HEK293 (cell line): ENCODE data around the gene CCDC112.

Experiments
- CTCF ChIA-PET: fragments of 350-600 bp; formaldehyde crosslinking; extraction: SDS; loops from one replicate; lab custom pipeline; 2021; ENCODE audit warnings: antibody characterized with exemption; lab: Yijun Ruan, JAX
- POLR2A ChIA-PET: fragments of 300-600 bp; formaldehyde crosslinking; extraction: SDS; loops from one replicate; lab custom pipeline; 2020; ENCODE audit warnings: antibody characterized with exemption, inconsistent platforms; lab: Yijun Ruan, JAX
- H3K27ac ChIP-seq: fragments of 200-500 bp; sonication (Bioruptor generic); 2 replicates; pipeline ENCODE4 v1.5.1; 2014; ENCODE audit warnings: low read depth, low read length, control low read depth, inconsistent platforms; ENCODE audit errors: extremely low read depth
- H3K36me3 ChIP-seq, 2 experiments: fragments of 200-500 bp in 1 of 2; sonication (Bioruptor generic) in 1 of 2; 1 replicate in 1 of 2; 2 replicates in 1 of 2; pipeline ENCODE4 v1.5.1; 2014 to 2017; ENCODE audit warnings: inconsistent platforms in 2 of 2, low read length in 2 of 2; ENCODE audit not compliant: control insufficient read depth in 2 of 2, insufficient read depth in 1 of 2
- H3K4me1 ChIP-seq: fragments of 200-500 bp; sonication (Bioruptor generic); 2 replicates; pipeline ENCODE4 v1.5.1; 2014; ENCODE audit warnings: mild to moderate bottlenecking, low read length, inconsistent platforms; ENCODE audit not compliant: control insufficient read depth, insufficient read depth
- H3K4me3 ChIP-seq: 2 replicates; pipeline ENCODE4 v1.5.1; 2011; ENCODE audit warnings: low read depth, mild to moderate bottlenecking, control low read depth, low read length, moderate library complexity
- H3K9me3 ChIP-seq: fragments of 200-500 bp; sonication (Bioruptor generic); 2 replicates; pipeline ENCODE4 v1.5.1; 2014; ENCODE audit warnings: low read depth, low read length, inconsistent platforms; ENCODE audit not compliant: control insufficient read depth, insufficient read depth
- KLF7 ChIP-seq: fragments of 450-650 bp; formaldehyde crosslinking; IDR thresholded peaks from 2 replicates; pipeline ENCODE4 v1.5.1; 2016; ENCODE audit warnings: missing biosample characterization, missing genetic modification characterization, borderline replicate concordance
- KLF9 ChIP-seq: fragments of 450-650 bp; formaldehyde crosslinking; IDR thresholded peaks from 2 replicates; pipeline ENCODE4 v1.5.1; 2016; ENCODE audit warnings: missing biosample characterization, missing genetic modification characterization, low read depth
- WT1 ChIP-seq: fragments of 450-650 bp; formaldehyde crosslinking; IDR thresholded peaks from 2 replicates; pipeline ENCODE4 v1.5.1; 2016; ENCODE audit warnings: missing biosample characterization, missing genetic modification characterization
- YY2 ChIP-seq: fragments of 450-650 bp; formaldehyde crosslinking; IDR thresholded peaks from 2 replicates; pipeline ENCODE4 v1.5.1; 2016; ENCODE audit warnings: missing biosample characterization, missing genetic modification characterization
- ZBTB17 ChIP-seq: fragments of 450-650 bp; formaldehyde crosslinking; IDR thresholded peaks from 2 replicates; pipeline ENCODE4 v1.5.1; 2016; ENCODE audit warnings: missing biosample characterization, missing genetic modification characterization
- ZBTB21 ChIP-seq: fragments of 450-650 bp; formaldehyde crosslinking; IDR thresholded peaks from 2 replicates; pipeline ENCODE4 v1.5.1; 2017; ENCODE audit warnings: missing biosample characterization, missing genetic modification characterization
- ZFP69B ChIP-seq: fragments of 450-650 bp; formaldehyde crosslinking; IDR thresholded peaks from 2 replicates; pipeline ENCODE4 v1.5.1; 2016; ENCODE audit warnings: missing biosample characterization, missing genetic modification characterization
- ZNF169 ChIP-seq: fragments of 450-650 bp; formaldehyde crosslinking; IDR thresholded peaks from 2 replicates; pipeline ENCODE4 v1.5.1; 2016; ENCODE audit warnings: missing biosample characterization, missing genetic modification characterization
- ZNF174 ChIP-seq: fragments of 450-650 bp; formaldehyde crosslinking; IDR thresholded peaks from 2 replicates; pipeline ENCODE4 v1.5.0; 2017; ENCODE audit warnings: missing biosample characterization, mild to moderate bottlenecking, missing genetic modification characterization
- ZNF18 ChIP-seq: fragments of 450-650 bp; formaldehyde crosslinking; IDR thresholded peaks from 2 replicates; pipeline ENCODE4 v1.5.1; 2016; ENCODE audit warnings: missing biosample characterization, missing genetic modification characterization
- ZNF19 ChIP-seq: fragments of 450-650 bp; formaldehyde crosslinking; IDR thresholded peaks from 2 replicates; pipeline ENCODE4; 2016; ENCODE audit warnings: missing biosample characterization, missing genetic modification characterization, low read depth
- ZNF335 ChIP-seq: fragments of 450-650 bp; formaldehyde crosslinking; conservative IDR thresholded peaks from 2 replicates; pipeline ENCODE4 v1.5.1; 2016; ENCODE audit warnings: missing biosample characterization, missing genetic modification characterization
- ZNF433 ChIP-seq: fragments of 450-650 bp; formaldehyde crosslinking; IDR thresholded peaks from 2 replicates; pipeline ENCODE4 v1.5.1; 2016; ENCODE audit warnings: missing biosample characterization, missing genetic modification characterization, low read depth
- ZNF549 ChIP-seq: fragments of 450-650 bp; IDR thresholded peaks from 2 replicates; pipeline ENCODE4 v1.5.1; 2018; ENCODE audit warnings: missing biosample characterization, missing genetic modification characterization, mild to moderate bottlenecking, inconsistent platforms, moderate library complexity
- ZNF555 ChIP-seq: fragments of 450-650 bp; formaldehyde crosslinking; conservative IDR thresholded peaks from 2 replicates; pipeline ENCODE4 v1.5.1; 2017; ENCODE audit warnings: missing biosample characterization, mild to moderate bottlenecking, missing genetic modification characterization, inconsistent platforms
- ZNF571 ChIP-seq: fragments of 450-650 bp; formaldehyde crosslinking; IDR thresholded peaks from 2 replicates; pipeline ENCODE4 v1.5.0; 2017; ENCODE audit warnings: missing biosample characterization, missing genetic modification characterization
- ZNF596 ChIP-seq: fragments of 450-650 bp; IDR thresholded peaks from 2 replicates; pipeline ENCODE4 v1.5.0; 2018; ENCODE audit warnings: missing biosample characterization, mild to moderate bottlenecking, missing genetic modification characterization, moderate library complexity
- ZNF610 ChIP-seq: fragments of 450-650 bp; formaldehyde crosslinking; IDR thresholded peaks from 2 replicates; pipeline ENCODE4 v1.5.1; 2016; ENCODE audit warnings: missing biosample characterization, missing genetic modification characterization, borderline replicate concordance
- ZNF623 ChIP-seq: fragments of 450-650 bp; formaldehyde crosslinking; IDR thresholded peaks from 2 replicates; pipeline ENCODE4 v1.5.1; 2016; ENCODE audit warnings: missing biosample characterization, missing genetic modification characterization
- ZNF645 ChIP-seq: fragments of 450-650 bp; formaldehyde crosslinking; IDR thresholded peaks from 2 replicates; pipeline ENCODE4; 2016; ENCODE audit warnings: missing biosample characterization, missing genetic modification characterization
- ZNF660 ChIP-seq: fragments of 450-650 bp; IDR thresholded peaks from 2 replicates; pipeline ENCODE4 v1.5.1; 2018; ENCODE audit warnings: missing biosample characterization, mild to moderate bottlenecking, missing genetic modification characterization
- ZNF701 ChIP-seq: fragments of 450-650 bp; formaldehyde crosslinking; IDR thresholded peaks from 2 replicates; pipeline ENCODE4 v1.5.1; 2016; ENCODE audit warnings: missing biosample characterization, missing genetic modification characterization
- ZNF792 ChIP-seq: fragments of 450-650 bp; formaldehyde crosslinking; IDR thresholded peaks from 2 replicates; pipeline ENCODE4 v1.5.1; 2016; ENCODE audit warnings: missing biosample characterization, missing genetic modification characterization
- ZXDB ChIP-seq: fragments of 450-650 bp; formaldehyde crosslinking; IDR thresholded peaks from 2 replicates; pipeline ENCODE4 v1.5.1; 2016; ENCODE audit warnings: missing biosample characterization, missing genetic modification characterization
- TF ChIP-seq, protein P1 (sequence below): fragments of 450-650 bp; formaldehyde crosslinking; IDR thresholded peaks from 2 replicates; pipeline ENCODE4 v1.5.1; 2016; ENCODE audit warnings: missing biosample characterization, missing genetic modification characterization

Gene CCDC112

DNA sequence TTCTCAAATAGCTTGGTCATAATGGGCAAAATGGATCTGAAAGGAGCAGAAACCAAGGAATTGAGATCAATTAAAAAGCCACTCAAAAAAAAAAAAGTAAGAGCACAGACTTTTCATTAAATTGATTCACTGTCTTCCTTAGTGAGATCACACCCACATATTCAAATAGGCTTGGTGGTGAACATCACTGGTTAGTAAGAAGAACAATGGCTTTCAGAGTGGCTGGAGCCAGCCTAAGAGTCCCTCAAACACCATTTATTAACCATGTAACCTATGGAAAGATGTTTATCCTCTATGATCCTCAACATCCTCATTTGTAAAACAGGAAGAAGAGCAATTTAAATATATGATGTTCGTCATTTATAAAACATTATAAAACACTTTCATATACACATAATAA, 12.4 kb downstream of the CCDC112 start:
- POLR2A ChIA-PET = no interaction called here
- no peaks in the 10 kb centered on the region for H3K4me1 ChIP-seq
- no peaks in the 10 kb centered on the region for H3K9me3 ChIP-seq
- no peak overlapping the region for H3K27ac ChIP-seq
- H3K36me3 ChIP-seq = no peaks in the 10 kb centered on the region
- TF ChIP-seq ZNF335 (tag by site-specific recombination) = no peak
- no peak for TF ChIP-seq ZNF660 (tag by site-specific recombination)
- TF ChIP-seq ZNF19 = no peak
- TF ChIP-seq KLF9 (tag by site-specific recombination) = no peak
- H3K4me3 ChIP-seq = no peak overlapping the region
- CTCF ChIA-PET = interaction anchor here (1.2 kb wide), 1 partner anchor 25 kb away, joined by 3 read pairs; no protein-coding TSS in a partner anchor

DNA sequence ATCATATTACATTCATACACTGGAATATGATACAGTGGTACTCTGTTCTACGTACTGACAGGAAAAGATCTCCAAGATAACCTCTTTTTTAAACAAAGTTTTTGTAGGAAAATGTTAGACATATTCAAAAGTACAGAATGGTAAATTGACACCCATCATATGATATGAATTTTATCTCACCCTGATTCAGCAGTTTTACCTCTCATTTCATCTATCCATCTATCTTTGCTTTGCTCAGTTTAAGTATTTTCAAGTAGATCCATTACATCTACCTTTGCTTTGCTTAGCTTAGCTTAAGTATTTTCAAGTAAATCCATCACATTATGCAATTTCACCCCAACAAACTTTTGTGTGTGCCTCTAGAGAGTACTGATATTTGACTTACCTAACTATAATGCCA, 14.3 kb downstream of the CCDC112 start:
- H3K36me3 ChIP-seq = no peaks in the 10 kb centered on the region
- H3K9me3 ChIP-seq = no peaks in the 10 kb centered on the region
- no peak overlapping the region for H3K4me3 ChIP-seq
- no peaks in the 10 kb centered on the region for H3K4me1 ChIP-seq
- CTCF ChIA-PET = no interaction called here
- no peak for TF ChIP-seq ZNF610
- TF ChIP-seq ZNF596 = no peak
- no peak for TF ChIP-seq ZNF623
- no peak for TF ChIP-seq ZNF571 (tag by site-specific recombination)
- no peak for TF ChIP-seq KLF7 (tag by site-specific recombination)
- no peak for TF ChIP-seq ZNF174 (tag by site-specific recombination)
- no peak for TF ChIP-seq ZNF555
- no peak for TF ChIP-seq ZNF549 (tag by site-specific recombination)
- TF ChIP-seq ZFP69B (tag by site-specific recombination) = no peak
- TF ChIP-seq ZNF169 (tag by site-specific recombination) = no peak
- no peak for TF ChIP-seq ZNF701 (tag by site-specific recombination)
- no peak for TF ChIP-seq ZNF18 (tag by site-specific recombination)
- TF ChIP-seq, protein P1, sequence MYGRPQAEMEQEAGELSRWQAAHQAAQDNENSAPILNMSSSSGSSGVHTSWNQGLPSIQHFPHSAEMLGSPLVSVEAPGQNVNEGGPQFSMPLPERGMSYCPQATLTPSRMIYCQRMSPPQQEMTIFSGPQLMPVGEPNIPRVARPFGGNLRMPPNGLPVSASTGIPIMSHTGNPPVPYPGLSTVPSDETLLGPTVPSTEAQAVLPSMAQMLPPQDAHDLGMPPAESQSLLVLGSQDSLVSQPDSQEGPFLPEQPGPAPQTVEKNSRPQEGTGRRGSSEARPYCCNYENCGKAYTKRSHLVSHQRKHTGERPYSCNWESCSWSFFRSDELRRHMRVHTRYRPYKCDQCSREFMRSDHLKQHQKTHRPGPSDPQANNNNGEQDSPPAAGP (tag by site-specific recombination) = no peak
- no peak for TF ChIP-seq ZNF792
- no peak for TF ChIP-seq ZNF433
- no peak overlapping the region for H3K27ac ChIP-seq
- POLR2A ChIA-PET = no interaction called here

- H3K4me1 ChIP-seq = no peaks in the 10 kb centered on the region
- no peak overlapping the region for H3K27ac ChIP-seq
- peaks cover 23 to 28% of the 10 kb centered on the region in 2 experiments for H3K36me3 ChIP-seq
- H3K9me3 ChIP-seq = no peaks in the 10 kb centered on the region
- CTCF ChIA-PET = no interaction called here
- no peak overlapping the region for H3K4me3 ChIP-seq
- TF ChIP-seq YY2 (tag by site-specific recombination) = no peak
- TF ChIP-seq WT1 (tag by site-specific recombination) = no peak
- no peak for TF ChIP-seq ZFP69B (tag by site-specific recombination)
- TF ChIP-seq ZNF645 (tag by site-specific recombination) = no peak
- no peak for TF ChIP-seq ZXDB (tag by site-specific recombination)
- TF ChIP-seq ZBTB17 (tag by site-specific recombination) = no peak
- no peak for TF ChIP-seq ZBTB21 (tag by site-specific recombination)
- TF ChIP-seq, all 188 proteins: peak for 0
- POLR2A ChIA-PET = no interaction called here
Measured at GRCh38 chr5:115274584-115274983, 21.9 kb downstream of the CCDC112 start.
